A673 (cell line): ENCODE measurements around the gene ULK1. TPM values are rescaled to one million over a fixed set of nuclear protein-coding genes. Genes with fewer than 3 reads are reported as not detected.
"Not testable (repeated sequence)": the region's sequence is repeated elsewhere in the genome, so short reads cannot be mapped to it uniquely, and the experiment has no call there.

ENCODE experiments used
- BruUV-seq: library from RNA; stranded (reverse); fragments of 400-500 nt; replicated peaks from 2 replicates; lab custom pipeline; 2021; lab: Mats Ljungman, UMichigan
- CTCF ChIA-PET: fragments of 300-600 bp; sonication (Branson Sonifier 250); formaldehyde crosslinking; loops from one replicate; lab custom pipeline; 2022; ENCODE audit warnings: antibody characterized with exemption; lab: Charles Lee
- POLR2A ChIA-PET: fragments of 300-600 bp; sonication (Branson Sonifier 250); formaldehyde crosslinking; loops from one replicate; lab custom pipeline; 2022; ENCODE audit warnings: antibody characterized with exemption; ENCODE audit not compliant: low non-redundant PET; lab: Charles Lee
- DNase-seq: peaks from one replicate; pipeline ENCODE4 v3.0.0-alpha.2; 2015; ENCODE audit warnings: low spot score
- H3K27ac ChIP-seq: fragments of 200-600 bp; sonication (generic); 2 replicates; pipeline ENCODE4 v1.5.1; 2016; ENCODE audit warnings: mixed run types, low read depth, mild to moderate bottlenecking, mixed read lengths, antibody characterized with exemption, low read length; ENCODE audit not compliant: poor library complexity, severe bottlenecking
- H3K27me3 ChIP-seq: fragments of 200-600 bp; sonication (generic); replicated peaks from 2 replicates; pipeline ENCODE4 v1.6.1; 2017; ENCODE audit warnings: mixed run types, low read depth, mild to moderate bottlenecking, mixed read lengths, antibody characterized with exemption, low read length; ENCODE audit not compliant: insufficient read depth, poor library complexity
- H3K36me3 ChIP-seq: fragments of 200-600 bp; sonication (generic); 2 replicates; pipeline ENCODE4 v1.6.1; 2016; ENCODE audit warnings: mixed run types, mild to moderate bottlenecking, mixed read lengths, antibody characterized with exemption, low read length; ENCODE audit not compliant: insufficient read depth, poor library complexity, severe bottlenecking
- H3K4me1 ChIP-seq: fragments of 200-600 bp; sonication (generic); 2 replicates; pipeline ENCODE4 v1.6.1; 2017; ENCODE audit warnings: mixed run types, mild to moderate bottlenecking, mixed read lengths, antibody characterized with exemption, low read length; ENCODE audit not compliant: insufficient read depth, poor library complexity, severe bottlenecking
- H3K4me3 ChIP-seq: fragments of 200-600 bp; sonication (generic); 2 replicates; pipeline ENCODE4 v1.5.1; 2016; ENCODE audit warnings: low read depth, mixed run types, mild to moderate bottlenecking, mixed read lengths, low read length; ENCODE audit not compliant: poor library complexity, severe bottlenecking
- H3K9me3 ChIP-seq: fragments of 200-600 bp; sonication (generic); 2 replicates; pipeline ENCODE4 v1.6.1; 2016; ENCODE audit warnings: mixed run types, low read depth, mild to moderate bottlenecking, mixed read lengths, antibody characterized with exemption, low read length; ENCODE audit not compliant: poor library complexity, severe bottlenecking
- CTCF ChIP-seq: fragments of 300-800, 200-600 bp; sonication (generic); conservative IDR thresholded peaks from 2 replicates; pipeline ENCODE4 v1.5.1; 2017; ENCODE audit warnings: low read depth, mild to moderate bottlenecking, antibody characterized with exemption, low read length, moderate library complexity, mixed read lengths
- EZH2 ChIP-seq: fragments of 200-600 bp; sonication (generic); IDR thresholded peaks from 2 replicates; pipeline ENCODE4 v1.6.1; 2017; ENCODE audit warnings: borderline replicate concordance, low read depth, mild to moderate bottlenecking, mixed read lengths, antibody characterized with exemption, low read length; ENCODE audit not compliant: poor library complexity, severe bottlenecking
- intact Hi-C: fragments of 100-400 bp; cut with micrococcal nuclease; formaldehyde crosslinking; loops from one replicate; pipeline ENCODE4 v1.10.0; 2022; ENCODE audit not compliant: unreplicated experiment
- total RNA-seq: library from RNA; stranded (reverse); gene quantifications from 2 replicates; pipeline ENCODE4 v1.2.3, GENCODE V29; 2021

ULK1 gene
- total RNA-seq, 1 experiment from 2014 or later = 57.3 TPM

GRCh38 chr12:131949431-131950181 lies 55.2 kb downstream of the ULK1 start, which contains the start of gene EP400:
Gene EP400 (plus strand): TSS chr12:131949942. CDS start chr12:131960620, 10,678 bp downstream.
- intact Hi-C loops = loop anchor here (5.0 kb wide), 1 partner anchor 38 kb away; no protein-coding TSS in a partner anchor
- Histone ChIP-seq H3K27me3 (no peaks in the 10 kb centered on the region), H3K4me3 (peak within 1 kb of the TSS; percentile 97), H3K4me1 (peaks cover 4% of the 10 kb centered on the region), H3K36me3 (no peaks in the 10 kb centered on the region), H3K9me3 (no peaks in the 10 kb centered on the region), H3K27ac (peak within 1 kb of the TSS; percentile 92)
- CTCF ChIA-PET = interaction anchor here (0.6 kb wide), 2 partner anchors 65 to 73 kb away, joined by 3 read pairs; no protein-coding TSS in a partner anchor
- peak; percentile 97 for DNase-seq
- POLR2A ChIA-PET = no interaction called here
- no TSS peak for BruUV-seq
- TF ChIP-seq CTCF (peak; percentile 51), EZH2 (no peak)

GRCh38 chr12:131950182-131950913 lies 55.9 kb downstream of the ULK1 start:
- H3K27ac ChIP-seq = peak overlapping the region; percentile 92
- no peaks in the 10 kb centered on the region for H3K9me3 ChIP-seq
- ChIA-PET POLR2A (no interaction called here), CTCF (no interaction called here)
- peak overlapping the region; percentile 97 for H3K4me3 ChIP-seq
- peaks cover 4% of the 10 kb centered on the region for H3K4me1 ChIP-seq
- no peaks in the 10 kb centered on the region for H3K36me3 ChIP-seq
- TF ChIP-seq CTCF (no peak), EZH2 (no peak)
- no TSS peak for BruUV-seq
- H3K27me3 ChIP-seq = no peaks in the 10 kb centered on the region
- intact Hi-C loops = loop anchor here (5.0 kb wide), 1 partner anchor 37 kb away; no protein-coding TSS in a partner anchor
- peak; percentile 35 for DNase-seq

- H3K27ac ChIP-seq, H3K4me3 ChIP-seq, BruUV-seq, DNase-seq, CTCF ChIA-PET, H3K36me3 ChIP-seq, H3K27me3 ChIP-seq, H3K9me3 ChIP-seq, H3K4me1 ChIP-seq, POLR2A ChIA-PET: not testable (repeated sequence)
- intact Hi-C loops = loop anchor here (5.0 kb wide), 1 partner anchor 33 kb away; no protein-coding TSS in a partner anchor
Observed at GRCh38 chr12:131953810-131954209, 59.4 kb downstream of the ULK1 start.

GRCh38 chr12:131954460-131954859 lies 60.0 kb downstream of the ULK1 start:
- POLR2A ChIA-PET, DNase-seq, H3K27ac ChIP-seq, H3K9me3 ChIP-seq, H3K36me3 ChIP-seq, CTCF ChIA-PET, H3K4me3 ChIP-seq, H3K27me3 ChIP-seq, BruUV-seq, H3K4me1 ChIP-seq: not testable (repeated sequence)
- intact Hi-C loops = loop anchor here (5.0 kb wide), 1 partner anchor 33 kb away; no protein-coding TSS in a partner anchor
